Measurements from ENCODE around the gene PPCDC. TPM values are rescaled to one million over a fixed set of nuclear protein-coding genes. Genes with fewer than 3 reads are reported as not detected.

Gene PPCDC
- polyA plus RNA-seq, 3 donors = 14.2 to 33.7 (median 18.7) TPM

- no peak for DNase-seq
- Histone ChIP-seq H3K4me1 (ENCODE audit: control insufficient read depth in 1 of 2, insufficient read depth in 2 of 2, low read length in 2 of 2) (peaks cover 66 to 73% of the 10 kb centered on the region in 2 donors), H3K36me3 (replicated peaks in 1 of 2; ENCODE audit: control insufficient read depth in 1 of 2, insufficient read depth in 2 of 2, low read length in 2 of 2) (peaks cover 8 to 25% of the 10 kb centered on the region in 2 donors), H3K27me3 (ENCODE audit: control insufficient read depth in 2 of 2, insufficient read depth in 2 of 2, low read length in 2 of 2) (no peaks in the 10 kb centered on the region), H3K9me3 (replicated peaks in 1 of 2; ENCODE audit: control insufficient read depth in 1 of 2, insufficient read depth in 1 of 2, low read length in 2 of 2) (no peaks in the 10 kb centered on the region), H3K4me2 (replicated peaks; ENCODE audit: extremely low read depth, low read length, poor library complexity, severe bottlenecking) (no peak overlapping the region), H3K9ac (ENCODE audit: insufficient read depth, low read length, poor library complexity, severe bottlenecking) (no peak overlapping the region), H3K79me2 (ENCODE audit: insufficient read depth, low read length) (peaks cover 19% of the 10 kb centered on the region), H4K20me1 (ENCODE audit: insufficient read depth, low read length) (no peaks in the 10 kb centered on the region), H3K27ac (ENCODE audit: low read depth in 1 of 2, low read length in 2 of 2) (peak overlapping the region; percentile 90 to 100), H2AFZ (ENCODE audit: insufficient read depth, low read depth, low read length, poor library complexity, severe bottlenecking) (no peak overlapping the region), H3K4me3 (replicated peaks in 1 of 3; ENCODE audit: low read depth in 2 of 3, low read length in 3 of 3) (no peak overlapping the region)
- intact Hi-C loops (cut with micrococcal nuclease) = no loop called here
- peaks cover 70% of the 10 kb centered on the region for H3K4me1 Mint-ChIP-seq
- H3K9me3 Mint-ChIP-seq = peaks cover 0 to 2% (median 0%) of the 10 kb centered on the region in 7 donors
- peaks cover 0 to 8% (median 0%) of the 10 kb centered on the region in 3 donors for H3K27me3 Mint-ChIP-seq (ENCODE audit: low read depth in 3 of 3)
- TF ChIP-seq CTCF (IDR thresholded peaks at IDR 0.05) = no peak
- H3K36me3 Mint-ChIP-seq = peaks cover 46 to 52% of the 10 kb centered on the region in 2 donors
- peak overlapping the region in 4 of 7 donors; percentile 21 to 99 (median 98) for H3K27ac Mint-ChIP-seq
- no peak overlapping the region for H3K4me3 Mint-ChIP-seq
- WGBS (ENCODE audit: insufficient coverage) = 94% methylated on average over 9 of the region's 10 CpGs
Observed at GRCh38 chr15:75048394-75048793, 25.0 kb downstream of the PPCDC start.

- Mint-ChIP-seq H3K27ac (peak overlapping the region in 3 of 7 donors; percentile 15 to 72 (median 48)), H3K27me3 (ENCODE audit: low read depth in 3 of 3) (peaks cover 0 to 6% (median 0%) of the 10 kb centered on the region in 3 donors), H3K4me3 (peak overlapping the region in 1 of 2 donors; percentile 12), H3K36me3 (peaks cover 44 to 46% of the 10 kb centered on the region in 2 donors), H3K4me1 (peaks cover 63% of the 10 kb centered on the region), H3K9me3 (peaks cover 0 to 2% (median 0%) of the 10 kb centered on the region in 7 donors)
- Histone ChIP-seq H3K4me2 (replicated peaks; ENCODE audit: extremely low read depth, low read length, poor library complexity, severe bottlenecking) (no peak overlapping the region), H3K4me3 (replicated peaks in 1 of 3; ENCODE audit: low read depth in 2 of 3, low read length in 3 of 3) (no peak overlapping the region), H4K20me1 (ENCODE audit: insufficient read depth, low read length) (no peaks in the 10 kb centered on the region), H2AFZ (ENCODE audit: insufficient read depth, low read depth, low read length, poor library complexity, severe bottlenecking) (no peak overlapping the region), H3K27ac (ENCODE audit: low read depth in 1 of 2, low read length in 2 of 2) (no peak overlapping the region), H3K4me1 (ENCODE audit: control insufficient read depth in 1 of 2, insufficient read depth in 2 of 2, low read length in 2 of 2) (peaks cover 59 to 66% of the 10 kb centered on the region in 2 donors), H3K27me3 (ENCODE audit: control insufficient read depth in 2 of 2, insufficient read depth in 2 of 2, low read length in 2 of 2) (no peaks in the 10 kb centered on the region), H3K36me3 (replicated peaks in 1 of 2; ENCODE audit: control insufficient read depth in 1 of 2, insufficient read depth in 2 of 2, low read length in 2 of 2) (peaks cover 8 to 25% of the 10 kb centered on the region in 2 donors), H3K9me3 (replicated peaks in 1 of 2; ENCODE audit: control insufficient read depth in 1 of 2, insufficient read depth in 1 of 2, low read length in 2 of 2) (no peaks in the 10 kb centered on the region), H3K79me2 (ENCODE audit: insufficient read depth, low read length) (peaks cover 17% of the 10 kb centered on the region), H3K9ac (ENCODE audit: insufficient read depth, low read length, poor library complexity, severe bottlenecking) (no peak overlapping the region)
- WGBS (ENCODE audit: insufficient coverage) = 57% methylated on average over 2 of the region's 11 CpGs
- no peak for DNase-seq
- intact Hi-C loops (cut with micrococcal nuclease) = no loop called here
- TF ChIP-seq CTCF (IDR thresholded peaks at IDR 0.05) = no peak
Observed at GRCh38 chr15:75049392-75049791, 26.0 kb downstream of the PPCDC start.

All from CD14-positive monocyte (primary cell).